Right atrium auricular region (tissue), 2 donors: Measurements from ENCODE around the gene NAALADL2. TPM values are rescaled to one million over a fixed set of nuclear protein-coding genes. Genes with fewer than 3 reads are reported as not detected.

Experiments used
- DNase-seq: peaks from one replicate; pipeline ENCODE4 v3.0.0-alpha.2; 2019; ENCODE audit warnings: low spot score
- H3K27ac ChIP-seq, 2 donors: fragments of 200-600 bp; sonication (generic); 1 replicate in 1 of 2; 2 replicates in 1 of 2; pipeline ENCODE4 v1.5.1; 2016 to 2019
- H3K27me3 ChIP-seq, 2 donors: fragments of 200-600 bp; sonication (generic); one replicate each; pipeline versions ENCODE4 v1.5.1 to v1.6.0; 2017 to 2019
- H3K36me3 ChIP-seq: fragments of 200-600 bp; sonication (generic); one replicate; pipeline ENCODE4 v1.5.1; 2016
- H3K4me1 ChIP-seq, 2 donors: fragments of 200-600 bp; sonication (generic); one replicate each; pipeline versions ENCODE4 v1.5.1 to v1.6.0; 2017 to 2019
- H3K4me3 ChIP-seq, 2 donors: fragments of 200-600 bp; sonication (generic); 1 replicate in 1 of 2; 2 replicates in 1 of 2; pipeline ENCODE4 v1.5.1; 2017 to 2019; ENCODE audit warnings: mild to moderate bottlenecking in 1 of 2, moderate library complexity in 1 of 2
- H3K9me3 ChIP-seq, 2 donors: fragments of 200-600 bp; sonication (generic); one replicate each; pipeline ENCODE4 v1.5.1; 2019
- CTCF ChIP-seq, 2 donors: fragments of 200-600 bp; sonication (generic); IDR thresholded peaks; one replicate each; pipeline ENCODE4 v1.5.1; 2019; ENCODE audit warnings: antibody characterized with exemption in 2 of 2
- total RNA-seq, 2 donors: library from RNA; depleted of rRNA; stranded (reverse); fragments of >200 nt; gene quantifications; one replicate each; pipeline ENCODE4 v1.1.0, GENCODE V29; 2016

Gene NAALADL2
- total RNA-seq, 2 donors from 2014 or later = 2.5 to 3.2 TPM

- H3K36me3 ChIP-seq = no peaks in the 10 kb centered on the region
- no peak for DNase-seq
- no peaks in the 10 kb centered on the region for H3K27me3 ChIP-seq
- H3K4me3 ChIP-seq = no peak overlapping the region
- no peaks in the 10 kb centered on the region for H3K9me3 ChIP-seq
- no peaks in the 10 kb centered on the region for H3K4me1 ChIP-seq
- no peak overlapping the region for H3K27ac ChIP-seq
- TF ChIP-seq CTCF (IDR thresholded peaks at IDR 0.05) = no peak
Measured at GRCh38 chr3:175640958-175641357, 781.8 kb downstream of the NAALADL2 start.

GRCh38 chr3:175646865-175647264 lies 787.7 kb downstream of the NAALADL2 start:
- Histone ChIP-seq H3K4me3 (no peak overlapping the region), H3K9me3 (no peaks in the 10 kb centered on the region), H3K36me3 (no peaks in the 10 kb centered on the region), H3K27ac (no peak overlapping the region), H3K27me3 (no peaks in the 10 kb centered on the region), H3K4me1 (no peaks in the 10 kb centered on the region)
- no peak for DNase-seq
- TF ChIP-seq CTCF (IDR thresholded peaks at IDR 0.05) = no peak

DNA sequence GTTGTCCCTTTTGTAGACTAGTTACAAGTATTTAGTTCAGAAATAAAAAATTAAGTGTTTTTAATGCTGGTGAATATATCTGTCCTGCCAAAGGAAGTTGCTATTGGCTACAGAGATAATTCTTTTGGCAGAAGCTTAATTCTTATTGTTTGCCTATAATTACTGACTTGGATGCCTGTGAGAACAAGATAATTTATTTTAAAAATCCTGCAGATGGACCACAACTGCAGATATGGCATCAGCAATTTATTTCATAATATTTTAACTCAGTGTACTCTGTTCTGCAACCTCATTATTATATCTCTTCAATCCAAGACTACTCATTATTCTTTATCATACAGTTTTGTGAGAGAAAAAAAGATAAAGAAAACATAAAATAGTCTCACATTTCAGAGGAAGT lies 789.8 kb downstream of the NAALADL2 start:
- no peak for DNase-seq
- Histone ChIP-seq H3K4me1 (no peaks in the 10 kb centered on the region), H3K4me3 (no peak overlapping the region), H3K27ac (no peak overlapping the region), H3K27me3 (no peaks in the 10 kb centered on the region), H3K36me3 (no peaks in the 10 kb centered on the region), H3K9me3 (no peaks in the 10 kb centered on the region)
- no peak for TF ChIP-seq CTCF (IDR thresholded peaks at IDR 0.05)

- no peaks in the 10 kb centered on the region for H3K27me3 ChIP-seq
- H3K4me1 ChIP-seq = no peaks in the 10 kb centered on the region
- no peak for DNase-seq
- no peak overlapping the region for H3K4me3 ChIP-seq
- no peak for TF ChIP-seq CTCF (IDR thresholded peaks at IDR 0.05)
- no peak overlapping the region for H3K27ac ChIP-seq
- H3K9me3 ChIP-seq = no peaks in the 10 kb centered on the region
- no peaks in the 10 kb centered on the region for H3K36me3 ChIP-seq
Measured at GRCh38 chr3:175651716-175652115, 792.6 kb downstream of the NAALADL2 start.

GRCh38 chr3:175655351-175655750 lies 796.2 kb downstream of the NAALADL2 start:
- Histone ChIP-seq H3K4me3 (no peak overlapping the region), H3K27ac (no peak overlapping the region), H3K9me3 (no peaks in the 10 kb centered on the region), H3K4me1 (no peaks in the 10 kb centered on the region), H3K27me3 (no peaks in the 10 kb centered on the region), H3K36me3 (no peaks in the 10 kb centered on the region)
- no peak for DNase-seq
- TF ChIP-seq CTCF (IDR thresholded peaks at IDR 0.05) = no peak

- H3K27me3 ChIP-seq = no peaks in the 10 kb centered on the region
- no peaks in the 10 kb centered on the region for H3K4me1 ChIP-seq
- H3K27ac ChIP-seq = no peak overlapping the region
- H3K4me3 ChIP-seq = no peak overlapping the region
- no peak for DNase-seq
- H3K36me3 ChIP-seq = no peaks in the 10 kb centered on the region
- no peaks in the 10 kb centered on the region for H3K9me3 ChIP-seq
- TF ChIP-seq CTCF (IDR thresholded peaks at IDR 0.05) = no peak
Measured at GRCh38 chr3:175656461-175656860, 797.3 kb downstream of the NAALADL2 start.
